ENCODE data around the gene SLC36A2. TPM values are rescaled to one million over a fixed set of nuclear protein-coding genes. Genes with fewer than 3 reads are reported as not detected.
"Not testable (repeated sequence)": the region's sequence is repeated elsewhere in the genome, so short reads cannot be mapped to it uniquely, and the experiment has no call there.

The SLC36A2 gene
- polyA plus RNA-seq, 3 donors = 7.6 to 16.4 (median 16.0) TPM

DNA sequence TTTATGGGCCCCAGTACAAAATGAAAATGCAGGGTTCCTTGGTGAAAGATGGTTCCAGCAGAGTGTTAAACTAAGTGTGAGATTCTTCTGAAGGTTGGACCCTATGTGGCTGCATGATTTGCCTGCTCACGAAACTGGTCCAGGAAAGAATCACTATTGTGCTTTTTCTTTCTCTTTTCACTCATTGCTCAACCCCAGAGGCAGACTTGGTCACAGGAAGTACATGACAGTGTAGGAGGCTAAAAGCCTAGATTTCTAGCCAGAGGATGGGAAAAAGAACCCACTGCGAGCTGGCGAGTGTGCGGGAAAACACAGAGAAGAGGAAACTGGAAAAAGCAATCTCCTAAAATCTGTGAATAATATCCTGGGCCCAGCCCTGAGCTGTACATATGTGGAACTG, 18.6 kb downstream of the SLC36A2 start:
- DNase-seq = no peak

DNA sequence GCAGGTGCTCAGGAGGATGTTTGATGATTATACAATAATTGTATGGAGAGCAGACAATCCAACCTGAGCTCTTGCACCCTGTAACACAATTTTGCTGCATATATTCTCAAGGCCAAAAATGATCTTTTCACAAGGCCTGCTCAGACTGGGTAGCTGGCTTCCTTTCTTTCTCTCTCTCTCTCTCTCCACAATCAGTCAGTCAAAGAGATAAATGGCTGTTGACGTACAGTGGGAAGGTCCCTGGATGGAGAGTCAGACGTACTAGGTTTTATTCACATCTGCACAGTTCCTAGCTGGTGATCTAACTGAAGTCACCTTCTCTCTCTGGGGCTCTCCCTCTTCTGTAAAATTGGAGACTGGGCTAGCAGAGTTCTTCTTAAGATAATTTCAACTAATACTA, 19.8 kb downstream of the SLC36A2 start:
- DNase-seq = no peak

DNA sequence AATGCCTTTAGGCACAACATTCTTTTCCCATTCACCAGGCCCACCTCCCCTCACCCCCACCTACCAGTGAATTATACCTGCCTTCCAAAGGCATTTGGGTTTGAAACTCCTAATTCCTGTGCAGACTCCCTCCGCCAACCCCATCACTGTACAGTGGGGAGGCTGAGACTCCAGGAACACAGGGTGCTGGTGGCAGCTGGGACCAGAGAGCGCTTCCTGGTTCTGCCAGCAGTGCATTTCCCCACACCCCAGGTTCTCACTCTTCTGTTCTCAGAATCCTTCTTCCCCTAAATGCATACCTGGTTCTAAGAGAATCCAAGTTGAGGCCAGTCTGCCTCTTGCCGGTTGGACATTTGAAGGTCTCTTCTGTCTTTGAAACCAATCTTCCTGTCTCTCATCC, 21.1 kb downstream of the SLC36A2 start:
- DNase-seq = no peak

DNA sequence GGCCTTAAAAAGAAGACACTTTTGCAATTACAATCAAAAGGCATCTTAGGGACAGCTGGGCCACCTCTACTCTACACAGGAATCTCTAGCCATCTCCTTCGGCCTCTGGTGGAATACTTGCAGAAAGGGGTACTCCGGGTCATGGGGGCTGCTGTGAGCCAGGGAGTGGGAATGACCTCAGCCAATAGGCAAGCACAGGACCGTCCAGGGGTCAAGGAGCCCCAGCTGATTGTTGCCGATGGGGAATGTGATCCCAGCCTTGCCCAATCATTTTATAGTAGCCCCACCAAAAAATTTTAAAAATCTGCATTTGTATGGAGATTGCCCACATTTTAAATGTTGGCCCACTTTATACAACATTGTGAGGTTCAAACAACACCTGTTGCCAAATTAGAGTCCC, 26.9 kb downstream of the SLC36A2 start:
- DNase-seq = no peak

DNA sequence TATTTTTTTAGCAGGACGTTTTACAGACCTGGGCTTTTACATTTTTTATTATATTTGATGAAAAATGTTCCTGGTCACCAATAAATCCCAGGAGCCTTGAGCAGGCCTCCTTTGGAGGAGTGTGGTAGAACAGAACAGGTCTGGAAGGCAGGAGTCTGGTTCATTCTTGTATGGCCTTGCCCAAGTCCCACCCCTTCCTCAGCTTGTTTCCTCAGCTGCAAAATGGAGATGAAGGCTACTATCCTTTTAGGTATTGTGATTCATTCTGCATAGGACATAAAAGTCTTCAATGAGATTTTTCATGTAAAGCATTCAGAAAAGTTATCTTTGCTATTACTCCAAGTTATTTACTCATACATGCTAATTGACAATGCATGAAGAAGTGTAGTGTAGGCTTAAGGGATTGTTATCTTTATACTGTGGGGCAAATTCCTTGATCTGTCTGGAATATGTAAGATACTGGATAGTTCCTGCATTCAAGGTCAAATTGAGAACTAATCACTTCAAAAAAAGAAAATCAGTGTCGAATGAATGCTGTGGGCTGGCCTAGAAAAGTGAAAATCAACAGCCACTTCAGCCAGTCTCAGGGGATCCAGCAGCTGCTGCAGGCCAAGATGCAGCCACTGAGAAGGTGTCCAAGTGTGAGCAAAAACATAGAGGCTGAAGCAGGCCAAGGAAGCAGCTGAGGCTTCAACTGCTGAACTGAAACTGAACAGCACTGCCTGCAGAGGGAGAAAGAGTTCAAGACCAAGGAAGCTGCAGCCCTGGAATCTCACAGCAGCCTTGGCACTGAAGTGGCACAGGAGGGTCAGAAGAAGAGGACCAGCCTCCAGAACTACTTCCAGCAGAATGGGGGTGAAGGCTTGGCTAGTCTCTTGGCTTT, 28.3 kb downstream of the SLC36A2 start:
- no peak for DNase-seq

DNA sequence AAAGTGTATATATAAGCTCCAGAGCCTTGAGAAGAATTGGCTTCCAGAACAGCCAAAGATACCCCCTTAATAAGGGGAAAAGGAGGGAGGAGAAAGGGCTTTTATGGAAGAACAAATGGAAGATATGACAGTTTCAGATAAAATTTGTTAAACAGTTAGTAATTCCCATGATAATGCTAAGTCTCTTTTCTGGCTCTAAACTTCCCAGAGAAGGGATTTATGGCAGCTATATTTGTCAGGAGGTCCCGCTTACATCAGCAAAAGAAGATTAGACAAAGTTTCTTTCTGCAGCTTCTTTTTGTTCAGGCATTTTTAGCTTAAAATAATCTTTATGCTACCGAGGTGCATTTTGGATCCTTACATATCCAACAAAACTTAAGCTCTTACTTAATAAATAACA, 29.5 kb downstream of the SLC36A2 start:
- no peak for DNase-seq

DNA sequence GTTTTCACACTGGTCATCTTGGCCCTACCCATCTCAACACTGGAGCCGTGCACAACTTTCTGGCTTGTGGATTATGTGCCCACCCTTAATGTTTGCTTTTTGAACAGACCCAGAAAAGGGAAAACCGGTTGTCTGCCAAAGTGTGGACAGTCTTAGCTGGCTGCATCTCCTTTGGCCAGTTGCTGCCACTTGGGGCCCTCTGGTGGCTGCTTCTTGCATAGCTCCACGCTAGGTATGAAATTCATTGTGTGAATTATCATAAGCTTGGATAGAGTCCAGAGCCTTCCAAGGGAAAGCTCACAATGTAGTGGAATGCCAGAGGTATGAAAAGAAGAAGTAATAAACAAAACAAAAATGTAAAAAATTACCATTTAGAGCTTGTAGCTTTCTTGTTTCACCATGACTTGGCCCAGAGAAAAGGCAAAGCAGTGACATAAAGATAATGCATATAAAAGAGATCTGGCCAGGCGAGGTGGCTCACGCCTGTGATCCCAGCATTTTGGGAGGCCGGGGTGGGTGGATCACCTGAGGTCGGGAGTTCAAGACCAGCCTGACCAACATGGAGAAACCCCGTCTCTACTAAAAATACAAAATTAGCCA, 31.3 kb downstream of the SLC36A2 start:
- peak; percentile 57 for DNase-seq

DNA sequence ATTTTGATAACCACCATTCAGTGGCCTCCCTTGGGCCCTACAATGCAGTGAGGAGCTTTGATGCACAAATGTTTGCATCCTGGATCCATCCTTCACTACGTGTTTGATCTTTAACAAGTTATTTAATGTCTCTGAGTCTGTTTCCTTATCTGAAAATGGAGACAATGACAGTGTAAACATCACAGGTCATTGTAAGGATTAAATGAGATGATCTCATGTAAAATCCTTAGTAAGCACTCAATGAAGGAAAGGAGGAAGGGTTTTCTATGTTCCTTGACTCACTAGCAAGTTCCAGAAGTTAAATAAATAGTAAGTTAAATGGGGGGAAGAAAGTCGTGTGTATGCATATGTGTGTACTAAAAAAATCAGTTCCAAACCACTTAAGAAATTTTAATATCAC, 34.0 kb downstream of the SLC36A2 start:
- DNase-seq = no peak

DNA sequence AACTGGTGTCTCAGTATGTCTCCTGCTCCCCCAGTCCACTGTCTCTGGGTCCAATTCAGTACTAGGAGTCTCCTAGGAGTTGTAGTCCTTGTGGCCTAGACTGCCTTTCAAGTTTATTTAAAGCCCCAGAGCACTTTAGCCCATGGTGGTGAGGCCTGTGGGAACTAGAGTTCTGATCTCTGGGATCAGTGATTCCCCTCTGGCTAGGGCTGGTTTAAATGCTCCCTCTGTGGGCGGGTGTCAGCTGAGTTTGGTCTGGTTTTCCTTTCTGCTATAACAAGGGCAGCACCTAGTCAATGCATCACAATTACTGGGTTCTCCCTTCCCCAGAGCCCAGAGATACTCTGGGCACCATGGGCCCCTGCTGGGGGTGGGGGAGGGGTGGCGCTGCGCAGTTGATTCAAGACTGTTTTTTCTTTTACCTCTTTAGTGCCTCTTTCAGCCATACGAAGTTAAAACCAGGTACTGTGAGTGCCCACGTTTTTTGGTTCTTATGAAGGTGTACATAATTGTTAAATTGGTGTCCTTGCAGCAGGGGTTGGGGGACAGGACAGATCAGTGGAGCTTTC, 34.5 kb downstream of the SLC36A2 start:
- DNase-seq = no peak

DNA sequence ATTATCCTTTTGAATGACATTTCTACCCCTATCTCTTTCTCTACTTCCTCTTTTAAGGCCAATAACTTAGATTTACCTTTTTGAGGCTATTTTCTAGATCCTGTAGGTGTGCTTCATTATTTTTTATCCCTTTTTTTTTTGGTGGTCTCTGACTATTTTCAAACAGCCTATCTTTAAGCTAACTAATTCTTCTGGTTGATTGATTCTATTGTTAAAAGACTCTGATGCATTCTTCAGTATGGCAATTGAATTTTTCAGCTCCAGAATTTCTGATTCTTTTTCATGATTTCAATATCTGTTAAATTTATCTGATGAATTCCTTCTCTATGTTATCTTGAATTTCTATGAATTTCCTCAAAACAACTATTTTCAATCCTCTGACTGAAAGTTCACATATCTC, 36.4 kb downstream of the SLC36A2 start:
- no peak for DNase-seq

DNA sequence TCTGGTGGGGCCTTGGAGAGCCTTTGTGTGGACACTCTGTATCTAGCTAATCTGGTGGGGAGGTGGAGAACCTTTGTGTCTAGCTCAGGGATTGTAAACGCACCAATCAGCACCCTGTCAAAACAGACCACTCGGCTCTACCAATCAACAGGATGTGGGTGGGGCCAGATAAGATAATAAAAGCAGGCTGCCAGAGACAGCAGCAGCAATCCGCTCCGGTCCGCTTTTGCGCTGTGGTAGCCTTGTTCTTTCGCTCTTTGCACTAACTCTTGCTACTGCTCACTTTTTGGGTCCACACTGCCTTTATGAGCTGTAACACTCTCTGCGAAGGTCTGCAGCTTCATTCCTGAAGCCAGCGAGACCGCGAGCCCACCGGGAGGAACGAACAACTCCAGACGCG, 37.5 kb downstream of the SLC36A2 start:
- not testable (repeated sequence) for DNase-seq

DNA sequence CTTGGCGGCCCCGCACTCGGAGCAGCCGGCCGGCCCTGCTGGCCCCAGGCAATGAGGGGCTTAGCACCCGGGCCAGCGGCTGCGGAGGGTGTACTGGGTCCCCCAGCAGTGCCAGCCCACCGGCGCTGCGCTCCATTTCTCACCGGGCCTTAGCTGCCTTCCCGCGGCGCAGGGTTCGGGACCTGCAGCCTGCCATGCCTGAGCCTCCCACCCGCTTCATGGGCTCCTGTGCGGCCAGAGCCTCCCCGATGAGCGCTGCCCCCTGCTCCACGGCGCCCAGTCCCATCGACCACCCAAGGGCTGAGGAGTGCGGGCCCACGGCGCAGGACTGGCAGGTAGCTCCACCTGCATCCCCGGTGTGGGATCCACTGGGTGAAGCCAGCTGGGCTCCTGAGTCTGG, 38.1 kb downstream of the SLC36A2 start:
- DNase-seq = not testable (repeated sequence)

DNA sequence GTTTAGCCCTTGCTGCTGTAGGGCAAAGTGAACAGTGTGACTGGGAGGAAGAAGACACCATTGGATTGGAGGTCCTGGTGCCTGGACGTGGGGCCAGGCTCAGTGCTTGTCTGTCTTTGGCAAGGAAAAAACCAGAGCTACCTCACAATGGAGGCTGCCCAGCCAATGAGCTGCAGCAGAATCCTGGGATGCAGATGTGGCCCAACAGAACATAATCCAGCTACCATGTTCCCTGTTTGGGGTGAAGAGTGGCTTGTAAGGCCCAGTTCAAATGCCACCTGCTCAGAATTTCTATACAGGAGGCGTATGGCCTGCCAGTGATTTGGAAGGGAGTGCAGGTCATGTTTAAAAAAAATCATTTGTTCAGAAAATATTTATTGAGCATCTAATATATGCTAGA, 43.7 kb downstream of the SLC36A2 start, which contains the start of gene SLC36A3:
Gene SLC36A3, minus strand, starts transcription at position 101 of the 400 bp plus-strand sequence. CDS start 412 bp downstream, outside the sequence.
- no peak for DNase-seq

DNA sequence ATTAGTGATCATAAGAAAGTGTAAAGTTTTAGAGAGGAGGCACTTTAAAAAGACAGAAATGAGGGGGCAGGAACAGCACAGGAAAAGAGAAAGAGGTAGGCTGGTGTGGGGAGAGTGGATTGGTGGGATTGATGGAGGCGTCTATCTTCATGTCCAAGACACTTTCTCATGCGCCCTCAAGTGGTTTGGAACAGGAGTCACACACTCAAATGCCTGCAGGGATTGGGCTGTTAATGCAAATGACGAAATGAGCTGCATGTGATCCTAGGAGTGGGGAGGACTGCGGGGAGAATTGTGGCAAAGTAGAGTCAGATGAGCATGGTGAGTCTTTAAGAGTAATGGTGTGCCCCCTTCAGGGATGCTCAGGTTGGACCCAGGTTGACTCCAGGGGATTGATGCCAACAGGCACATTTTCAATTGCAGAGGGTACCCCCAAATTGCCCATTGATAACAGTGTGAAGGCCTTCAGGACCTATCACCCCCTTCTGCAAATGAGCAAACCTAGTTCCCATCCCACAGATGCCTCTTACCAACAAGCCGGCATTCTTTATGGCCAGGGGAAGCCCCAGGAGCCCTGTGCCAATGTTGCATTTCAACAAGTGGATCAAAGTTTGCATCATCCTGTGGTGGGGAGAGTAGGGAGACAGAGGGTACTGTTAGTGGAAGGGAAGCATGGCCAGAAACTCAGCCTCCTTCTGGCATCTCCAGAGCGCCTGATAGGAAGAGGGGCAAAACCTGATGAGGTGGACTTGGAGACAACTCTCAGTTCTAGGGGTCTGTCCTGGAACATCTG, 49.1 kb downstream of the SLC36A2 start:
- DNase-seq = no peak

DNA sequence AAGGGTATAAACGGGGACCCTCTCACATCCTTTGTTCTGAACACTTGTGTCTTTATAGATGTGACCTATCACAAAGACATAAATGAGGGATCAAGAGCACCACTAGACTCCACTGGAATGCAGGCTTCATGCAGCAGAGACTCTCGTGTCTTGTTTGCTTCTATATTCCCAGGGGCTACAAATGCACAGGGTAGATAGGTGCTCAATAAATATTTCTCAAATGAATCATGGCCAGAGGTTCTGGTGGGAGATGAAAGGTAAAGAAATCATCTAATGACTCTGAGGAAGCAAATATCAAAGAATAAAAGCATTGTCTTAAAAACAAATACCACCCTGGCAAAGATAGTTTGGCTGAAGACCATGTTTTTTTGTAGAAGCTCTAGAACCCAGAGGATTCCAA, 50.4 kb downstream of the SLC36A2 start:
- no peak for DNase-seq

DNA sequence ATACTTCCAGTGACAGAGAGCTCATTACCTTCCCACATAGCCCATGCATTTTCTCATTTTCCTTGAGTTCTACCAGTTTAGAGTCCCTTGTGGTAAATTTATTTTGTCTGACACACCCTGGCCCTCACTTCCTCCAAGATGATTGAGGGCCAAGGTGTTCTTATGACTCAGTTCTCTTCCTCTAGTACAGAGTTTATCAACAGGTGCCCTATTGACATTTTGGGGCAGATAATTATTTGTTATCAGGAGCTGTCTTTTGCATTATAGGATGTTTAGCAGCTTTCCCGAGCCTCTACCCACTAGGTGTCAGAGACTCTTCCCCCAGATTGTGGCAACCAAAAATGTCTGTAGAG, 50.9 kb downstream of the SLC36A2 start:
- no peak for DNase-seq

DNA sequence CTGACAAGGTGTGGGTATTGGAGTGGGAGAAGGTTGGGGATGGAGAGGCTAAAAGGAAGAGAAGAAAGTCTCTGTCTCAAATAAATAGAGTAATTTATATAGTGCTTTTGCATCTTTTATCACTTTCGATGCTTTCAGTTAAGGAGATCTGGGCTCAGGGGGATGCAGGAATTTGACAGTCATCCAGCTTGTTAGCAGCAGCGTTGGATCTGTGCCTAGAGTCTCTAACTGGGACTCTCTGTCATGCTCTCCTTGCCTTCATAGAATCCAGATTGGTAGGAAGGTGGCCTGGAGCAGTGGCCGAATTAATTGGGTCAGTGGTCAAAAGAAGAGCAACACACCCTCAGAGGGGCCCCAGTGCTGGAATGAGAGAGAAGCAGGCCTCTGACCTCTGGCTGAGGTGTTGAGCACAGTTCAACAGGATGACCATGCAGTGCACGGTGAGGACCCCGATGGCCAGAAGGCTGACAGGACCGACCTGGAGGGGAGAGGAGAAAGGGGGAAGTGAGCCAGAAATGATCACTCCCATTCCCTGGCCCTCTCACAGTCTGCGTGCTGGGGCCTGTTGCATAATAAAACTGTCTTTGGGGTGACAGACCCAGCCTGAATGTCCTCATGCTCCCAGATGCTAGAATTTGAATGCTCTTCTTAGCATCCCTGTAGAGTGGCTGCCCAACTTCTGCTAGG, 51.4 kb downstream of the SLC36A2 start:
- DNase-seq = no peak

DNA sequence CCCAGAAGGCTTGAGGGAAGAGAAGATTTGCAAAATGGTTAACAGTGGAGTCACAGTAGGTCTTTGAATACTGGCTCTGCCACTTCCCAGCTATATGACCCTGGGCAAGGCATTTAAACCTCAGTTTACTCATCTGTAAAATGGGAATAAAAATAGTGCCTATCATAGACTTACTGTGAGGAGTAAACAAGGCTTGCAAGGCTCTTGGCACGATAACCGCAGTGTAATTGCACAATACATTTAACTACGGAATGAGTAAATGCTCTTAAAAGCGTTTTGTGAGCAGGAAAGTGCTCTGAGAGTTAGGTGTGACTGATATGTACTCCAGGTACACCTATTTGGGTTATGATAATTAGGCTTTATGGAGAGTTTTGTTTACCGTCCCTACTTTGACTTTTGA, 52.2 kb downstream of the SLC36A2 start:
- no peak for DNase-seq

DNA sequence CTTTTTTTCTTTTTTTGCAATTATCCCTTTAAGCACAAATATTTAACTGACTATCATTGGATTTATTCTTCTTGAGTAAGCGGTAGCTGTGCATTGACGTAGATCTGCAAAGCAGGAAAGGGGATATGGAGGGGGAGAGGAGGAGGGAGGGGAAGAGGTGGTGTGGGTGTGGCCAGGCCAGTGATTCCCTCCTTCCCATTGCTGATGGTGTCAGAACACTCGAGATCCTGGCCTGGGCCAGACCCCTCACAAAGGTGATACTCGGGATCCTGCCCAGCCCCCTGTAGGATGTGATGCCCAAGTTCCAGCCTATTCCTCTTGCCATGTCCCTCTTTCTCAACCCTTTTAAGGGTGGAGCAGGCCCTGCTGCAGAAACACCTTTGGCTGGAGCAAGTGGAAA, 53.7 kb downstream of the SLC36A2 start:
- no peak for DNase-seq

DNA sequence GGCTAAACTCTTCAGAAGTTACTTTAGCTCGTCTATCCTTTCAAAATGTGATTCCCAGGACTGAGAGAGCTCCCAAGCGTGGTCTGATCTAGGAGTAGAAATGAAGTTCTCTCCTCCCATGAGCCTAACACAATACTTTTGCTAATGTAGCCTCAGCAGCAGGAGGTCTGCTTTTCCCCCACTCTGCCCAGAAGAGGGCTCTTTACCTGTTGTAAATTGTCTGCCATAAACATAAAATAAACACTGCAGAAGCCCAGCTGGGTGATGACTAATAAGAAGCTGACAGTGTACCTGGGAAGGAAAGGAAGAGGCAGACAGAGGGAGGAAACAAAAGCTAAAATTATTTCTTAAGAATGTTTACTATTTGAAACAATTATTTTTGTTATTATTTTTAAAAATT, 59.2 kb downstream of the SLC36A2 start:
- no peak for DNase-seq

DNA sequence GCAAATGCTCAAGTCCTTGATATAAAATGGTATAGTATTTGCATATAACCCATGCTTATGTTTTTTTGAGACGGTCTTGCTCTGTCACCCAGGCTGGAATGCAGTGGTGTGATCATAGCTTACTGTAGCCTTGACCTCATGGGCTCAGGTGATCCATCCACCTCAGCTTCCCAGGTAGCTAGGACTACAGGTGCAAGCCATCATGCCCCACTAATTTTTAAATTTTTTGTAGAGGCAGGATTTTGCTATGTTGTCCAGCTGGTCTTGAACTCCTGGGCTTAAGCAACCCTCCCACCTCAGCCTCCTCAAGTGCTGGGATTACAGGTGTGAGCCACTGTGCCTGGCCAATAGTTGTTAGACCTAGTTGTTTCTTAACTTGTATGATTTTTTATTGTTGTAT, 61.1 kb downstream of the SLC36A2 start:
- no peak for DNase-seq

DNA sequence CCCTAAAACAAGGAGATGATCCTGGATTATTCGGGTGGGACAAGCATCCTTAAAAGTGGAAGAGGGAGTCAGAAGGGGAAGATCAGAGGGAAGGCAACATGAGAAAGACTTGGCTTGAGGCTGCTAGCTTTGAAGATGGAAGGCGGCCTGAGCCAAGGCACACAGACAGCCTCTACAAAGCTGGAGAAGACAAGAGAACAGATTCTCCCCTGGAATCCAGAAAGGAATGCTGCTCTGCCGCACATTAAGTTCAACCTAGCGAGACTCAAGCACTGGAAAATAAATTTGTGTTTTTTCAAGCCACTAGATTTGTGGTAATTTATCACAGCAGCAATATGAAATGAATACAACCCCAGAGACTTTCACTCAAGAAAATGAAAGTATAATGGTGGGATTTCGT, 61.7 kb downstream of the SLC36A2 start:
- no peak for DNase-seq
